Activated B cell treated with CpG ODN at 0.5 μM for 24 hours (primary cell): ENCODE results near the gene PRUNE2. TPM values are rescaled to one million over a fixed set of nuclear protein-coding genes. Genes with fewer than 3 reads are reported as not detected.

Experiments used
- ATAC-seq: fragments of 200-7000 bp; cut with Tn5 transposase; one replicate; pipeline ENCODE4 v1.10.0; 2021; ENCODE audit warnings: low read depth, mild to moderate bottlenecking, moderate library complexity
- CTCF ChIA-PET: fragments of 350-600 bp; sonication (Branson Sonifier 250); formaldehyde crosslinking; loops from one replicate; lab custom pipeline; 2021; ENCODE audit warnings: antibody characterized with exemption; lab: Charles Lee
- POLR2A ChIA-PET: fragments of 350-600 bp; sonication (Branson Sonifier 250); formaldehyde crosslinking; loops from one replicate; lab custom pipeline; 2021; ENCODE audit warnings: antibody characterized with exemption; lab: Charles Lee
- DNase-seq: peaks from one replicate; pipeline ENCODE4 v3.0.0; 2022
- H3K27ac Mint-ChIP-seq: one replicate; pipeline ENCODE4 v1.8.0; 2020; ENCODE audit warnings: mixed read lengths
- H3K27me3 Mint-ChIP-seq: one replicate; pipeline ENCODE4 v1.8.0; 2021; ENCODE audit warnings: mixed read lengths
- H3K36me3 Mint-ChIP-seq: one replicate; pipeline ENCODE4 v1.8.0; 2021; ENCODE audit warnings: low read depth, mixed read lengths
- H3K4me1 Mint-ChIP-seq: one replicate; pipeline ENCODE4 v1.8.0; 2021; ENCODE audit warnings: mixed read lengths
- H3K4me3 Mint-ChIP-seq: one replicate; pipeline ENCODE4 v1.8.0; 2020; ENCODE audit warnings: mild to moderate bottlenecking, mixed read lengths
- H3K9me3 Mint-ChIP-seq: one replicate; pipeline ENCODE4 v1.8.0; 2020; ENCODE audit warnings: mixed read lengths
- intact Hi-C: fragments of 100-400 bp; cut with micrococcal nuclease; formaldehyde crosslinking; loops from one replicate; pipeline ENCODE4 v1.15.1; 2024
- total RNA-seq: library from RNA; stranded (reverse); gene quantifications from 2 replicates; pipeline ENCODE4 v1.2.3, GENCODE V29; 2022
- TF ChIP-seq, protein P1 (sequence below): fragments of 200-600 bp; IDR thresholded peaks from one replicate; pipeline ENCODE4 v1.8.0; 2022; ENCODE audit warnings: antibody characterized with exemption, mild to moderate bottlenecking

PRUNE2 gene
- total RNA-seq, 1 donor from 2014 or later: not detected

GRCh38 chr9:76692458-76693129 is 213.3 kb downstream of the PRUNE2 start:
- CTCF ChIA-PET: no interaction called here
- no peak for DNase-seq
- Mint-ChIP-seq H3K27ac (no peak overlapping the region), H3K36me3 (no peaks in the 10 kb centered on the region), H3K4me1 (peaks cover 6% of the 10 kb centered on the region), H3K9me3 (no peaks in the 10 kb centered on the region), H3K4me3 (peak overlapping the region; percentile 77), H3K27me3 (peaks cover 37% of the 10 kb centered on the region)
- TF ChIP-seq, protein P1, sequence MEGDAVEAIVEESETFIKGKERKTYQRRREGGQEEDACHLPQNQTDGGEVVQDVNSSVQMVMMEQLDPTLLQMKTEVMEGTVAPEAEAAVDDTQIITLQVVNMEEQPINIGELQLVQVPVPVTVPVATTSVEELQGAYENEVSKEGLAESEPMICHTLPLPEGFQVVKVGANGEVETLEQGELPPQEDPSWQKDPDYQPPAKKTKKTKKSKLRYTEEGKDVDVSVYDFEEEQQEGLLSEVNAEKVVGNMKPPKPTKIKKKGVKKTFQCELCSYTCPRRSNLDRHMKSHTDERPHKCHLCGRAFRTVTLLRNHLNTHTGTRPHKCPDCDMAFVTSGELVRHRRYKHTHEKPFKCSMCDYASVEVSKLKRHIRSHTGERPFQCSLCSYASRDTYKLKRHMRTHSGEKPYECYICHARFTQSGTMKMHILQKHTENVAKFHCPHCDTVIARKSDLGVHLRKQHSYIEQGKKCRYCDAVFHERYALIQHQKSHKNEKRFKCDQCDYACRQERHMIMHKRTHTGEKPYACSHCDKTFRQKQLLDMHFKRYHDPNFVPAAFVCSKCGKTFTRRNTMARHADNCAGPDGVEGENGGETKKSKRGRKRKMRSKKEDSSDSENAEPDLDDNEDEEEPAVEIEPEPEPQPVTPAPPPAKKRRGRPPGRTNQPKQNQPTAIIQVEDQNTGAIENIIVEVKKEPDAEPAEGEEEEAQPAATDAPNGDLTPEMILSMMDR: no peak
- no peak for ATAC-seq
- POLR2A ChIA-PET: interaction anchor here (0.6 kb wide), 1 partner anchor 209 kb away, joined by 3 read pairs; no protein-coding TSS in a partner anchor
- intact Hi-C loops: no loop called here

DNA sequence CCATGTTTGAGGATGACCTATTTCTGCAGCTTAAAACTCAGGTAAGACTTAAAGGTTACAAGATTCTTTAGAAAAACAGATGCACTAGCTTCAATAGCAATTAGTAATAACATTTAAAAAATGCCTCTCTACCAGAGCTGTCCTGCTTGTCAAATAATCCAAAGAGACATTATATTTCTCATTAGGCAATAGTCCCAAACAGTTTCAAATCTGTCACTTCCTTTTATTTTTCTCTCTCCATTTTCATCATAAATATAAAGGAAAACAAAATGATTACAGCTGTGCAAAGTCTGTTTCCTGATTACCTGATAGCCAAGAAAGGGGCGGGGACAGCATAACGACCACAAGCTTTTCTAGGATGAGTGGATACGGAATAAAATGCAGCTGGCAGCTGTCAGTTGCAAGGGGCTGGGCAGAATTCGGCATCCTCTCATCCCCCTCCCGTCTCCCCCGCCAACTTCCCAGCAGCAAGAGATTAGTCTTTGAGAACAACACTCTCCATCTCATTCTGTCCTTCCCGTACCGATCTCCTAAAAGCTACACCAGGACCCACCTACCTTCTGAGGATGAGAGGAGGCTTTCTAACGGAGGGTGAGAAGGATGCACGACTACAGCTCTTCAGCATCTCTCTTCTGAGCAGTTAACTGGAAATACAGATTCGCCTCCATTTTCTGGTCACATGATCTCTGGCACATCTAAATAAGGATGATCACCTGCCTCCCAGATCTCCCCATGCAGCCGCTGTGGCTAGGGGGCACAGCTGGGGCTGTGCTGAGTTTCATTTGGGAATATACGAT is 214.2 kb downstream of the PRUNE2 start:
- intact Hi-C loops: no loop called here
- Mint-ChIP-seq H3K9me3 (no peaks in the 10 kb centered on the region), H3K4me1 (peaks cover 6% of the 10 kb centered on the region), H3K4me3 (peak overlapping the region; percentile 77), H3K27me3 (peaks cover 37% of the 10 kb centered on the region), H3K27ac (no peak overlapping the region), H3K36me3 (no peaks in the 10 kb centered on the region)
- DNase-seq: no peak
- ChIA-PET CTCF (no interaction called here), POLR2A (interaction anchor here (0.5 kb wide), 1 partner anchor 1350 kb away, joined by 3 read pairs; no protein-coding TSS in a partner anchor)
- TF ChIP-seq, protein P1: no peak
- no peak for ATAC-seq

- POLR2A ChIA-PET: no interaction called here
- intact Hi-C loops: no loop called here
- CTCF ChIA-PET: interaction anchor here (0.6 kb wide), 1 partner anchor 230 kb away, joined by 3 read pairs; no protein-coding TSS in a partner anchor
- TF ChIP-seq, protein P1: no peak
- H3K27me3 Mint-ChIP-seq: peaks cover 34% of the 10 kb centered on the region
- no peaks in the 10 kb centered on the region for H3K9me3 Mint-ChIP-seq
- H3K27ac Mint-ChIP-seq: no peak overlapping the region
- no peak overlapping the region for H3K4me3 Mint-ChIP-seq
- ATAC-seq: no peak
- peaks cover 6% of the 10 kb centered on the region for H3K4me1 Mint-ChIP-seq
- no peaks in the 10 kb centered on the region for H3K36me3 Mint-ChIP-seq
- DNase-seq: no peak
These were observed 214.9 kb downstream of the PRUNE2 start for GRCh38 chr9:76690973-76691370.

GRCh38 chr9:76690246-76690972 is 215.5 kb downstream of the PRUNE2 start:
- peaks cover 6% of the 10 kb centered on the region for H3K4me1 Mint-ChIP-seq
- no peaks in the 10 kb centered on the region for H3K9me3 Mint-ChIP-seq
- no peak for ATAC-seq
- ChIA-PET CTCF (interaction anchor here (0.6 kb wide), 1 partner anchor 229 kb away, joined by 3 read pairs; no protein-coding TSS in a partner anchor), POLR2A (no interaction called here)
- H3K27me3 Mint-ChIP-seq: peaks cover 32% of the 10 kb centered on the region
- no peak overlapping the region for H3K27ac Mint-ChIP-seq
- DNase-seq: no peak
- TF ChIP-seq, protein P1: no peak
- no peak overlapping the region for H3K4me3 Mint-ChIP-seq
- H3K36me3 Mint-ChIP-seq: no peaks in the 10 kb centered on the region
- intact Hi-C loops: no loop called here
